Activated CD8-positive, alpha-beta memory T cell treated with anti-CD3 and anti-CD28 coated beads, Interleukin-2, amount 50 U/mL, for 4 hours (primary cell): Measurements from ENCODE around the gene MBTPS2.
A peak's percentile ranks its signal among the peaks of the same experiment; 100 is the strongest.
"Not testable (repeated sequence)": the region's sequence is repeated elsewhere in the genome, so short reads cannot be mapped to it uniquely, and the experiment has no call there.

Source experiments
- DNase-seq: peaks from one replicate; pipeline ENCODE4 v3.0.0-alpha.2; 2020

The MBTPS2 gene

GRCh38 chrX:21839334-21840192 lies at the start of gene MBTPS2:
Gene MBTPS2, plus strand, starts transcription at chrX:21839617. Its CDS starts 118 bp downstream, at chrX:21839735.
- peak; percentile 78 for DNase-seq

GRCh38 chrX:21798677-21799219 lies 40.7 kb upstream of the MBTPS2 start:
- no peak for DNase-seq

GRCh38 chrX:21799767-21800166 lies 39.6 kb upstream of the MBTPS2 start:
- DNase-seq: no peak

- no peak for DNase-seq
Observed at GRCh38 chrX:21800344-21800770, 39.1 kb upstream of the MBTPS2 start.

GRCh38 chrX:21802054-21802670 lies 37.3 kb upstream of the MBTPS2 start:
- DNase-seq: no peak

- no peak for DNase-seq
Observed at GRCh38 chrX:21802839-21803238, 36.6 kb upstream of the MBTPS2 start.

- DNase-seq: no peak
Observed at GRCh38 chrX:21806691-21807090, 32.7 kb upstream of the MBTPS2 start.

- DNase-seq: no peak
Observed at GRCh38 chrX:21811832-21812231, 27.6 kb upstream of the MBTPS2 start.

GRCh38 chrX:21812628-21813027 lies 26.8 kb upstream of the MBTPS2 start:
- no peak for DNase-seq

GRCh38 chrX:21813612-21814368 lies 25.6 kb upstream of the MBTPS2 start:
- no peak for DNase-seq

- DNase-seq: no peak
Observed at GRCh38 chrX:21816136-21816535, 23.3 kb upstream of the MBTPS2 start.

GRCh38 chrX:21820170-21820569 lies 19.2 kb upstream of the MBTPS2 start:
- DNase-seq: not testable (repeated sequence)

GRCh38 chrX:21821875-21822274 lies 17.5 kb upstream of the MBTPS2 start:
- DNase-seq: no peak

GRCh38 chrX:21831496-21831895 lies 7.9 kb upstream of the MBTPS2 start:
- DNase-seq: no peak

GRCh38 chrX:21837056-21837455 lies 2.4 kb upstream of the MBTPS2 start:
- no peak for DNase-seq

GRCh38 chrX:21838937-21839333 lies 482 bp upstream of the MBTPS2 start:
- no peak for DNase-seq

GRCh38 chrX:21840193-21840545 lies 752 bp downstream of the MBTPS2 start:
- no peak for DNase-seq

GRCh38 chrX:21843179-21843578 lies 3.8 kb downstream of the MBTPS2 start:
- no peak for DNase-seq

GRCh38 chrX:21845096-21845495 lies 5.7 kb downstream of the MBTPS2 start:
- DNase-seq: no peak

- DNase-seq: no peak
Observed at GRCh38 chrX:21847342-21847741, 7.9 kb downstream of the MBTPS2 start.

GRCh38 chrX:21853578-21853977 lies 14.2 kb downstream of the MBTPS2 start:
- no peak for DNase-seq

- DNase-seq: no peak
Observed at GRCh38 chrX:21855937-21856415, 16.6 kb downstream of the MBTPS2 start, which contains the start of gene YY2. Gene YY2, plus strand, starts transcription at chrX:21855987. Its CDS starts 498 bp downstream, at chrX:21856485.

- no peak for DNase-seq
Observed at GRCh38 chrX:21856504-21856903, 17.1 kb downstream of the MBTPS2 start.
